Measurements from ENCODE around the gene UBE2U. TPM values are rescaled to one million over a fixed set of nuclear protein-coding genes. Genes with fewer than 3 reads are reported as not detected.

The UBE2U gene, protein sequence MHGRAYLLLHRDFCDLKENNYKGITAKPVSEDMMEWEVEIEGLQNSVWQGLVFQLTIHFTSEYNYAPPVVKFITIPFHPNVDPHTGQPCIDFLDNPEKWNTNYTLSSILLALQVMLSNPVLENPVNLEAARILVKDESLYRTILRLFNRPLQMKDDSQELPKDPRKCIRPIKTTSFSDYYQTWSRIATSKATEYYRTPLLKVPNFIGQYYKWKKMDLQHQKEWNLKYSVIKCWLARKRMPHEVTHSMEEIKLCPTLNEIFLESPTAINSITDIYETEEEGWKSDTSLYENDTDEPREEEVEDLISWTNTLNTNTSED
- not detected in 2 replicates for total RNA-seq

DNA sequence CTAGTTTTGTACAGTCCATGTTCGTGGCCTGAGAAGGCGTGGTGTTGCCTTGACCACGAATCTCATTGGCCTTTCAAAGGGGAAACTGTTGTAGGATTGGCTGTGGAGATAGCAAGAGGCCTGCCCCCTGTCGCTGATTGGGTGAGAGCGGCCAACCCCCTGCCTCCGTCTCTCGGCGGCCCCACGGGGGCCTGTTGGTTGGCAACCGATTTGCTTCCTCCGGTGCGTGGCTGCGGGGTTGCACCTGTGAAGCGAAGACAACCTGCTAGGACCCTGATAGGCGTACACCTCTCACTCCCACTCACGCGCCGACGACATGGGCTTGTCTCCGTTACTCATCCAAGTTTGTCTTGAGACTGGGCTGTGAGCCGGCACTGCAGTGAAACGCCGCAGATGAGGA, at the start of gene UBE2U:
Gene UBE2U, plus strand, starts transcription at position 204 of the 400 bp plus-strand sequence. CDS start 428 bp downstream, outside the sequence.
- no peak for TF ChIP-seq CTCF (conservative IDR thresholded peaks at IDR 0.05; ENCODE audit: low read depth, low read length)
- DNase-seq (ENCODE audit: low read depth) = no peak
- H3K4me3 ChIP-seq (ENCODE audit: low read depth, low read length) = no peak within 1 kb of the TSS

- no peak overlapping the region for H3K4me3 ChIP-seq (ENCODE audit: low read depth, low read length)
- DNase-seq (ENCODE audit: low read depth) = no peak
- TF ChIP-seq CTCF (conservative IDR thresholded peaks at IDR 0.05; ENCODE audit: low read depth, low read length) = no peak
Observed at GRCh38 chr1:64155278-64155677, 48.1 kb upstream of the UBE2U start.

DNA sequence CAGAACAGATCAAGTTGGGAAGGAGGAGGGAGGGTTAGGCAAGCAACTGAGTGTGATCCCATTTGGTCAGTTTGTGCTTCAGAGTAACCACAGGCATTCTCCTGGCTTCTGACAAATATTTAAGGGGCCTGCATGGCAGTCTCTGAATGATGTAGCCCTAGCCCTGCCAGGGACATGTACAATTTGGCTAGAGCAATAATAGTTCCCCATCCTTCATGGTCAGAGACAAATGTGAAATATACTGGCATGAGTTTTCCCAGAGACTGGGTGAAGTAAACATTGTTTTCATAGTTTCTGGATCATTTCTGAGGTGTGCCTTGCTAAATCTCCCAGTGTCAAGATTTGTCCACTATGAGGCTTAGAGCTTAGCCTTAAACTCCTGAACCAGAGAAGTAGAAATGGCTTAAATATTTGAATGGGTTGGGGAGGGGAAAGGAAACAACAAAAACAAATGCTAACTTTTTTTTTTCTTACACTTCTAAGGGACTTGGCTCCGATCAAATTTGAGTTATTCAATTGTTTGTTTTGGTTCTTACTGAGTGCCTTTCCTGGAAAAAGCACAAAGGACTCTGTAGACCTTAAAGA, 42.0 kb upstream of the UBE2U start:
- no peak overlapping the region for H3K4me3 ChIP-seq (ENCODE audit: low read depth, low read length)
- no peak for DNase-seq (ENCODE audit: low read depth)
- TF ChIP-seq CTCF (conservative IDR thresholded peaks at IDR 0.05; ENCODE audit: low read depth, low read length) = no peak

DNA sequence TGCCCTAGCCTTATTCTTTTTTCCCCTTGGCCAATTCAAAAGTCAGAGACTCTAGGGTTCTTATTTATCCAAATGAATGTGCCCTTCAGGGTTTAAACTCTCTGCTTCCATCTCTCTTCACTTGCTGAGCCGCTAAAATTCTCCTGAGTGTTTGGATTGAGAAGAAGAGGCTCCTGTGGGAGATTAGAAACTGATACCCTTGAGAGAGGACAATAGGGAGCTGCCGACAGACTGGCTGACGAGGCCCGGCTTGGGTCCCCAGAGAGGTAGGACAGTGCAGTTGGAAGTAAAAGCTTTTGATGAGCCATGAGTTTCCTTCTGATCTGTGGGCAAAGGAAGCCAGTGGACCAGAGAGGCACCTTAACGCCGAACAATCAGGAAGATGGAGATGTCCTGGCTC, 41.3 kb upstream of the UBE2U start:
- H3K4me3 ChIP-seq (ENCODE audit: low read depth, low read length) = no peak overlapping the region
- DNase-seq (ENCODE audit: low read depth) = no peak

DNA sequence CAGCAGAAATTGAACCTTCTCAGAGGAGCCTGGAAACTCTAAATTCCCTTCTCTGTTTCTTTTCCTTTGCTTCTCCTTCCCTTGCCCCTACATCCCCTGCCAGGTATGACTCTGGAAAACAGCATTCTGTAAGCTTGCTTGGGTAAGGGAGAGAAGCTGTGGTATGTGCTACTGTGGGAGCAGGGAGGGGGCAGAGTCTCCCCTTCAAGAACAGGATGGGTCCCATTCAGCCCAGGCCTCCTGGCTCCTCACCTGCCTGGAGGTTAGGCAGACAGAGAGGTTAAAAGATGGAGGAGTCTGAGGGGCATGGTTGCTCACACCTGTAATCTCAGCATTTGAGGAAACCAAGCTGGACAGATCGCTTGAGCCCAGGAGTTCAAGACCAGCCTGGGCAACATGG, 40.6 kb upstream of the UBE2U start:
- no peak for DNase-seq (ENCODE audit: low read depth)
- TF ChIP-seq CTCF (conservative IDR thresholded peaks at IDR 0.05; ENCODE audit: low read depth, low read length) = no peak
- no peak overlapping the region for H3K4me3 ChIP-seq (ENCODE audit: low read depth, low read length)

More for the DNA sequence above, 41.3 kb upstream of the UBE2U start:
- TF ChIP-seq CTCF (conservative IDR thresholded peaks at IDR 0.05; ENCODE audit: low read depth, low read length) = no peak

DNA sequence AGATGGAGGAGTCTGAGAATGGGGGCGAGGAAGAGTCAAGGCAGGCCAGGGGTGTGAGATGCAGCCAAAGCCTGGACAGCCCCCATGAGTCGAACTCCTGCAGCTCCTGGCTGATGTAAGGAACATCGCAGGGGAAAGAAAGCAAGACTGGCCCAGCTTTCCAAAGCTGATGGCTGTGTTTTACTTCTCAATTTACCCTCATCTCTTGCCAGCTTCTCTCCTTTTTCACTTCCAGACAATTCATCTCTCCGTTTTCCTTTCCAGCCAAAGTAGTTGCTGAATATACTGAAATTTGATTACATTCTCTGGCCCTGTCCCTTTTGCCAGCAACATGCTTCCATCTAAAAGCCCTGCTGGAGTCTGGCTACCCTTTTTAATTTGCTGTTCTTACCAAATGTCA, 40.0 kb upstream of the UBE2U start:
- H3K4me3 ChIP-seq (ENCODE audit: low read depth, low read length) = no peak overlapping the region
- TF ChIP-seq CTCF (conservative IDR thresholded peaks at IDR 0.05; ENCODE audit: low read depth, low read length) = no peak
- DNase-seq (ENCODE audit: low read depth) = no peak

GRCh38 chr1:64163970-64164369, 39.5 kb upstream of the UBE2U start:
- H3K4me3 ChIP-seq (ENCODE audit: low read depth, low read length) = no peak overlapping the region
- TF ChIP-seq CTCF (conservative IDR thresholded peaks at IDR 0.05; ENCODE audit: low read depth, low read length) = peak; percentile 66
- DNase-seq (ENCODE audit: low read depth) = no peak
